Measurements from ENCODE around the gene ZNF316. TPM values are rescaled to one million over a fixed set of nuclear protein-coding genes. Genes with fewer than 3 reads are reported as not detected.

ZNF316 gene
- total RNA-seq, 2 experiments from 2014 or later: 46.2 to 49.7 TPM

- no peaks in the 10 kb centered on the region for H3K27me3 Mint-ChIP-seq
- Histone ChIP-seq H3K27ac (ENCODE audit: low read depth in 1 of 2, low read length in 2 of 2) (peak within 1 kb of the TSS; percentile 55 to 59), H3K4me1 (ENCODE audit: insufficient read depth, low read length) (peaks cover 28% of the 10 kb centered on the region), H3K9me3 (ENCODE audit: control insufficient read depth in 1 of 2, insufficient read depth in 1 of 2, low read length in 2 of 2) (no peaks in the 10 kb centered on the region), H3K27me3 (ENCODE audit: control insufficient read depth in 1 of 2, insufficient read depth in 2 of 2, low read length in 2 of 2) (no peaks in the 10 kb centered on the region), H3K4me3 (ENCODE audit: low read length) (peak within 1 kb of the TSS; percentile 73), H3K36me3 (ENCODE audit: insufficient read depth, low read length) (peaks cover 37% of the 10 kb centered on the region)
- ATAC-seq (ENCODE audit: poor library complexity): peak; percentile 89
- peak; percentile 65 to 95 (median 78) for DNase-seq
- H3K36me3 Mint-ChIP-seq (ENCODE audit: low read depth): peaks cover 81% of the 10 kb centered on the region
- H3K4me1 Mint-ChIP-seq (ENCODE audit: low read depth): peaks cover 12% of the 10 kb centered on the region
- CTCF ChIA-PET: interaction anchor here (0.6 to 2.1 kb wide), 8 partner anchors 10 to 593 kb away, joined by 3 to 14 read pairs (median 4); partner anchors contain the start of genes DAGLB, ZDHHC4 and ZNF12
- intact Hi-C loops (cut with DNase I, micrococcal nuclease): loop anchor here (2.0 to 10.0 kb wide), 6 partner anchors 15 to 1052 kb away; partner anchors contain the start of genes ZNF316 (in 2 of the 2), UMAD1 (in 1 of the 2) and ZNF12 (in 1 of the 2)
- POLR2A ChIA-PET: interaction anchor here (0.9 to 1.9 kb wide), 10 partner anchors 10 to 142 kb away, joined by 3 to 21 read pairs (median 4); partner anchors contain the start of genes DAGLB, ZDHHC4 and ZNF316
- peak; percentile 45 for TF ChIP-seq CTCF (IDR thresholded peaks at IDR 0.05)
- H3K4me3 Mint-ChIP-seq: peak within 1 kb of the TSS; percentile 98
- no peaks in the 10 kb centered on the region for H3K9me3 Mint-ChIP-seq
- H3K27ac Mint-ChIP-seq: peak within 1 kb of the TSS; percentile 96
These were observed 47.1 kb upstream of the ZNF316 start, which contains the start of gene INTS15 for GRCh38 chr7:6589829-6590644. INTS15 (plus strand) TSS chr7:6590021; CDS start chr7:6590284, 263 bp downstream.

- peaks cover 12% of the 10 kb centered on the region for H3K4me1 Mint-ChIP-seq (ENCODE audit: low read depth)
- intact Hi-C loops (cut with DNase I, micrococcal nuclease): loop anchor here (2.0 to 10.0 kb wide), 5 partner anchors 16 to 1052 kb away; partner anchors contain the start of genes UMAD1 (in 1 of the 2), ZNF12 (in 1 of the 2) and ZNF316 (in 1 of the 2)
- CTCF ChIA-PET: interaction anchor here (0.6 to 2.1 kb wide), 6 partner anchors 10 to 594 kb away, joined by 3 to 14 read pairs (median 4); partner anchors contain the start of gene ZDHHC4
- Histone ChIP-seq H3K27me3 (ENCODE audit: control insufficient read depth in 1 of 2, insufficient read depth in 2 of 2, low read length in 2 of 2) (no peaks in the 10 kb centered on the region), H3K27ac (ENCODE audit: low read depth in 1 of 2, low read length in 2 of 2) (peak overlapping the region; percentile 55 to 59), H3K4me1 (ENCODE audit: insufficient read depth, low read length) (peaks cover 28% of the 10 kb centered on the region), H3K4me3 (ENCODE audit: low read length) (peak overlapping the region; percentile 73), H3K36me3 (ENCODE audit: insufficient read depth, low read length) (peaks cover 42% of the 10 kb centered on the region), H3K9me3 (ENCODE audit: control insufficient read depth in 1 of 2, insufficient read depth in 1 of 2, low read length in 2 of 2) (no peaks in the 10 kb centered on the region)
- no peaks in the 10 kb centered on the region for H3K9me3 Mint-ChIP-seq
- no peaks in the 10 kb centered on the region for H3K27me3 Mint-ChIP-seq
- ATAC-seq (ENCODE audit: poor library complexity) (peak; percentile 1), DNase-seq (no peak)
- POLR2A ChIA-PET: interaction anchor here (0.7 to 1.9 kb wide), 10 partner anchors 10 to 143 kb away, joined by 3 to 21 read pairs (median 4); partner anchors contain the start of genes DAGLB, ZDHHC4 and ZNF316
- H3K4me3 Mint-ChIP-seq: peak overlapping the region; percentile 98
- peaks cover 84% of the 10 kb centered on the region for H3K36me3 Mint-ChIP-seq (ENCODE audit: low read depth)
- peak overlapping the region; percentile 96 for H3K27ac Mint-ChIP-seq
- TF ChIP-seq CTCF (IDR thresholded peaks at IDR 0.05): no peak
These were observed 46.4 kb upstream of the ZNF316 start for GRCh38 chr7:6590645-6591110.

- Histone ChIP-seq H3K27ac (ENCODE audit: low read depth in 1 of 2, low read length in 2 of 2) (no peak overlapping the region), H3K4me3 (ENCODE audit: low read length) (no peak overlapping the region), H3K9me3 (ENCODE audit: control insufficient read depth in 1 of 2, insufficient read depth in 1 of 2, low read length in 2 of 2) (no peaks in the 10 kb centered on the region), H3K27me3 (ENCODE audit: control insufficient read depth in 1 of 2, insufficient read depth in 2 of 2, low read length in 2 of 2) (no peaks in the 10 kb centered on the region), H3K4me1 (ENCODE audit: insufficient read depth, low read length) (peaks cover 8% of the 10 kb centered on the region), H3K36me3 (ENCODE audit: insufficient read depth, low read length) (peaks cover 81% of the 10 kb centered on the region)
- no peaks in the 10 kb centered on the region for H3K27me3 Mint-ChIP-seq
- ChIA-PET POLR2A (interaction anchor here (1.6 kb wide), 1 partner anchor 10 kb away, joined by 6 read pairs; the partner anchor contains the start of gene INTS15), CTCF (no interaction called here)
- no peak for ATAC-seq (ENCODE audit: poor library complexity)
- no peak for TF ChIP-seq CTCF (IDR thresholded peaks at IDR 0.05)
- no peak overlapping the region for H3K4me3 Mint-ChIP-seq
- H3K9me3 Mint-ChIP-seq: no peaks in the 10 kb centered on the region
- H3K27ac Mint-ChIP-seq: no peak overlapping the region
- intact Hi-C loops (cut with DNase I, micrococcal nuclease): no loop called here
- peaks cover 6% of the 10 kb centered on the region for H3K4me1 Mint-ChIP-seq (ENCODE audit: low read depth)
- H3K36me3 Mint-ChIP-seq (ENCODE audit: low read depth): peaks cover 88% of the 10 kb centered on the region
- no peak for DNase-seq
These were observed 37.0 kb upstream of the ZNF316 start for GRCh38 chr7:6600093-6600492.

Data from CD4-positive, alpha-beta T cell (primary cell).